Right lung (tissue), 5 donors: Measurements from ENCODE around the gene TTLL5. TPM values are rescaled to one million over a fixed set of nuclear protein-coding genes. Genes with fewer than 3 reads are reported as not detected.

Source experiments
- DNase-seq, 2 donors: peaks; one replicate each; pipeline ENCODE4 v3.0.0-alpha.2; 2013
- polyA plus RNA-seq, 5 donors: library from polyadenylated mRNA; unstranded; fragments of 120-200 nt; gene quantifications; one replicate each; pipeline versions ENCODE4 v1.2.1 to v1.2.3, GENCODE V29; 2013; ENCODE audit warnings: inconsistent platforms in 1 of 5, low replicate concordance in 1 of 5; ENCODE audit not compliant: insufficient read length in 5 of 5, insufficient read depth in 1 of 5

Gene TTLL5
- polyA plus RNA-seq, 5 donors: 36.6 to 47.6 (median 42.1) TPM

DNA sequence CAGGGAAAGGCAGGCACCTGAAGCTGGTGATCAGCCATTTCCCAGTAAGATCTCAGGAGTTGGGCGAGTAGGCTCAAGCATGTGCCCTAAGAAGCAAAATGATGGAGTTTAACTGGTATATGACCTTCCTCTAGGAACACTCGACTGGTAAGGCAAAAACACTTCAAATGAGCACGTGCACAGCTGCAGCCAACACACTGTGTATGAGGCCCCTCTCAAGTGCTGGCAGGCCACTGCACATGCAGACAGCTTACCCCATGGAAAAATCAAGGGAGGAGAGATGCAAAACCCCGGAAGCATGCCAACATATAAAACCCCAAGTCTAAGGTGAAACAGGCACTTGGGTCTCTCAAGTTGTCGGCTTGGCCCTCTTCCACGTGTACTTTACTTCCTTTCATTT, 39.2 kb downstream of the TTLL5 start:
- DNase-seq: no peak

DNA sequence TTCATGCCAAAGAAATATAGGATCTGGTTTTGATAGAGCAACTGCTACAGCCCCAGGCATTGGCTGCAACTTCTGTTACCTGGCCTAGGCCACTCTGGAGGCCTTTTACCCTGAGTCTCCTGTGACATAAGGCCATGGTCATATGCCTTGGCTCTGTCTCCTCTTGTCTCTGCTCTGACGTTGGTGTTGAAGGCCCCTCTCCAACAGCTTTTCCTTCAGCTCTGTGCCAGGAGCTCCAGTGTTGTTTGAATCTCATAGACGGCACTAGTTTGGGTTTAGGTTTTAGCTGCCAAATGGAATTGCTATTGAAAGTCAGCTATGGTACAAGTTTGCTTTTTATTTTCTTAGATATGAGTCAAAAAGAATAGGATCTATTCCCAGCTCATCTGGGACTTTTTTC, 41.1 kb downstream of the TTLL5 start:
- peak in 1 of 2 donors; percentile 39 for DNase-seq

DNA sequence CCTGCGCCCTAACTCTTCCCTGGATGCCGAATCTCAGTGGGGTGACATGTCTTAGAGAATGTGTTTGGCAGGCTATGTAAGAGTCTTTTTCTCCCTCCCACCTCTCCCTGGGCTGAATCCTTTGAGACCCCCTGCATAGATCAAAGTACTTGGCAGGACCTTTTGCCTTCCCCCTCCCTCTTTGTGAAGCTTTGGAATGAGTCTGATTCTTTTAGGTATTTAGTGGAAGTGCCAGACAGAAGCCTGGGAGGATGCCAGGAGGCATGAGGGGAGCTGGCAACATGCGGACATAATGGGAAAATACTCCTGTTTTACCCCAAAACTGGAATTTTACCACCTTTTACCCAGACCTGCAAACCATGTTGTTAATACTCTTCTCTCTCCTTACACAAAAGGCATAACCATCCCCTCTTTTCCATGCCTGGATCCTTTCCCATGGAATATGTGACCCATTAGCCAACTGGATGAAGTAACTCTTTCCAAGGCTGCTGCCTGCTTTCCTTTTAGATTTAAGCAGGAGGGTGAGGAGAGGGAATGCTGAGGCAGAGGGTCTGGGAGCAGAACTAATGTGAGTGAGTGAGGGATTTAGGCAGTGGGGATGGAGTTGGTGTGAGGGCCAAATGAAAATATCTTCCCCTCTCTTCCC, 41.7 kb downstream of the TTLL5 start:
- DNase-seq: peak; percentile 53 to 69

DNA sequence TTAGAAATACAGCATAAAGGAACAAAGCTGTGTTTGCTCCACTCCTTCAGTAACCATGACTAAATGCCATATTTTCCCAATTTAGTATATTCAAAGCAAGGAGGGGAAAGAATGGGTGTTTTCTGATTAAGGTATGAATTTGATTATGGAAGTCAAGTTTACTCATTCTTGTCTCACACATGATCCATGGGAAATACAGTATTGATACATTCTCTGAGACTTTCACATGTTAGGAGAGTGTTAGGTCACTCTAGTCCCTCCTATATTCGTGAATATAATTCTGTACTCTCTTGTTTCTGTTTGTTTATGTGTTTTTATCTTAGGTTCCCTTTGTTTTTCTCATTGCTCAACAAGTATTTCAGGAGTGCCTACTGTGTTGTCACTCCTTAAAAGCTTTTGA, 42.4 kb downstream of the TTLL5 start:
- DNase-seq: no peak

DNA sequence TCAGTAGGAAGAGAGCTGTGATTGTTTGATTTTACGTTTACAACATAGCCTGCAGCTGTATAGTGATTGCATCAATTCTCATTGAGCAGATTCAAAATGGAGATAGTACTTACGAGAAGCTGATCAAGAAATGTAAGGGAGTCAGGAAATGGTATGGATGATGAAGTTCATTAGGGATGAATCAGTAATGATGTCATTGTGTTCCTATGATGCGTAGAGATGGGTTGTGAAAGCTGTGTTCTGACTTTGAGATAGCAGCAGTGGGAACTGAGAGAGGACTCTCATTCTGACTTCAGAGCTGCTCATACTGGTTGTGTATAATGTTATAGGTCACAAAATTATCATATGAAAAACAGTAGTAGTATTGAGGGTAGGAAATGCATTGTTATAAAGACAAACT, 44.0 kb downstream of the TTLL5 start:
- no peak for DNase-seq

DNA sequence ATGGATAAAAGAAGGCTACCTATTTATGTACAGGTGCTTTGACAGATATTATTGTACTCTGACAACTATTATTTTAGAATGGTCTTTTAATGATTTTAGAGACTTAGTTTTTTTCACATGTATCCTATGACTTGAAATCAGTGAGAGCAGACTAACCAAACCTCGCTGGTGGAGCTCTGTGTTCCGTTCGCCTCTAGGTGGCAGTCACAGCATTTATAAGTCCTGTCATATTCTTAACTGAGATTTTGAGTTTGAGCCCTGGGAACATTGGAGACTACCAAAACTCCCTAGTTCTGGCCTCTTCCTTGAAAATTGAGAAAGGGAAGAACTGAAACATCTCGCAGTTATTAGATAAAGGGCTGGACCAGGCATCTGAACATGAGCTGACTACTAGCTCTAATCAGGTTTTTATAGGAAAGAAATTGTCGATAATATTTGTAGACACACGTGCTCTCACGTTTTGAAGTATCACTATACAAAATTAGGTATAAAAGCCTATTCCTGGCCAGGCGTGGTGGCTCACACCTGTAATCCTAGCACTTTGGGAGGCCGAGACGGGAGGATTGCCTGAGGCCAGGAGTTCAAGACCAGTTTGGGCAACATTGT, 48.3 kb downstream of the TTLL5 start:
- DNase-seq: peak; percentile 70 to 80

DNA sequence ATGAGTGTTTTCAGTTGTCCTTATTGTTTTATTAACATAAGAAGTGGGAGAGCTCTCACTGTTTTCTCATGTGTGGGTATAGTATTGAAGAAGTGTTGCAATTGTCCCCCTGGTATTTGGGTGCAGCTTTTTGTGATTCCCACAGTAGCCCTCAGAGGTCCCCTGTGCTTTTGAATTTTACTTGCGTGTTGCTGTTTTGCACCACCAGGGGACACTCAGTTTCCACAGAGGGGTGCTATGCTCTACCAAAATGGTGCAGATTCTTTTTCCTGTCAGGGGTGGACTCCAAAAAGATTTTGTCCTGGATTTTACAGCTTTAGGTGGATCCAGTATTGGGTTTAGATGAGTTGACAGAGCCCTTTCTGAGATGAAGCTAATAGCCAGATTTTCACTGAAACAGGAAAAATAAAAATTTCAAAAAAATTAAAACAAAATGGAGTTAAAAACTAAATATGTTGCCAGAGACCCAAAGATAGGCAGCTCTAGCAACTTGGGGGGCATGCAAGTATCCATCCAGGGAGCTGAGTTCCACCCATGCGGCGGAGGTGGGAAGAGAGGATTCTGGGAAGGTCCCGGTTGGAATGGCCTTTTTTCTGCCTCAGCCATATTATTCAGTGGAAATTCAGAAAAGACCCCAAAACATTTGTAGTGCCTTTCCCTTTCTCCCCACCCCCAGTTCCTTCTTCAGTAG, 50.2 kb downstream of the TTLL5 start:
- DNase-seq: peak; percentile 35 to 53

DNA sequence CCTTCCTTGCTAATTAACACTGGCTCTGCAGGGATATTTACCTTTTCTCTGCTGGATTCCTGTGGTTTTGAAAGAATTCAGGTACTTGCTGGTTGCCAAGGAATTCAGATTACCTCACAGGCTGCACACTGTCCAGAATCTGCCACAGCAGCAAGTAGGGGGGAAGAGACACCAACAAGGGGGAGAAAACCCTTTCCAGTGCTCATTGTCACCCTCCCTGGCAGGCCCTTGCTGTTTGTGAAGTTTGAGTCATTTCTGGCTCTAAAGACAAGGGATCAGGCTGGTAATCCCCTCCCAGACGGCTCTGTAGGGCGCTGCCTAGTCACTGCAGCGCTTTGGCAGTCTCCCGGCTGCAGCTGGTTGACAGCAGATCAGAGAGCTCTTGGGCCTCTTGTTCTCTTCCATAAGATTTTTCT, 50.8 kb downstream of the TTLL5 start:
- DNase-seq: peak; percentile 75 to 81

DNA sequence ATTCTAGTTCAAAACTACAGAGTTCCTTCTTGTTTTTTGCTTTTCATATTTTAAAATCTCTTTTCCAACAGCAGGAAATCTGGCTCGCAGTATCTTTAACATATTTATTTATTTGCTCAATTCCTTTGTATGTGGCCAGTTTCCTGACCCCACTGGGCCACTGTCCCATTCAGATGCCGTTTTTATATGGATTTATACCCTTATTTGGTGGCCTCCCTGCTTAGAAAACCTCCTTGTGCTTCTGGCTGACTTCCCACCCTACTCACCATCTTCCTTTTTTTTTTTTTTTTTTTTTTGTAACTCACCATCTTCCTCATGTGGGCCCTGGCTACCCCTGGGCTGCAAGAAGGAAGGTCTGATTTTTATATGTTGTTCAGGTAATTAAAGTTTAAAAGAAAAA, 53.9 kb downstream of the TTLL5 start:
- DNase-seq: peak in 1 of 2 donors; percentile 47

DNA sequence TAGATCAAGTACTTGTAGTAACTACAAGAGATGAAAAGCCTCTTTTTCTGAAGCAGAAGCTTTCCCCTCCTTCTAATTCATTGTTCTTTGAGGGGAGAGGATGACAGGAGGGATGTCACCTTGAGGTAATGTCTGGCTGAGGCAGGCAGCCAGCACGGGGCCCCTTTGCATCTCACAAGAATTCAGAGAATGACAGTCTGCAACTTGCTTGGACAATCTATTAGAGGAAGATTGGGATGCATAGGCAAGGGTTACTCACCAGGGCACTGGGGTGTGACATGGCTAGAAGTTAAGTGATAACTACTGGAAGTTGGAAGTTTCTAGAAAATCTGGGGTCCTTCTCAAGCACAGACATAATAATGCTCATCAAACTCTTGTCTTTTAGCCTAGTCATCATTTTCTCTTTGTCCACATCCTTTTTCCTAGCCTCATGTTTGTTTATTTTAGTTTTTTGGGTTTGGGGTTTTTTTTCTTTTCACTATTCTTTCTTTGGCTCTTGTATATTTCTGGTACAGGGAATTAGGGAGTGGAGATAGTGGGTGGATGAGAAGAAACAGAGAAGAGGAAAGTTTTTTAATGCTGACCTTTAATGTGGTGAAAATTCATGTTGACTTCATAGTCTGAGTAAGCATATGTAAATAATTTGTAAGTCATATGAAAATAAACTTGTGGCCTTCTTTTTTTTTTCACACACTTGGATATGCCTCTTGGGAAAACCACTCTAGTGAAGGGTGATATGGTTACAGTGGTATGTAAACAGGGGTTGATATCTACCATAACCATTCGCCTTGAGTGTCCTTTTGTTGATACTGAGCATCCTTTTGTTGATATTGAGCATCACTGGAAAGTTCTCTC, 55.1 kb downstream of the TTLL5 start:
- DNase-seq: no peak

DNA sequence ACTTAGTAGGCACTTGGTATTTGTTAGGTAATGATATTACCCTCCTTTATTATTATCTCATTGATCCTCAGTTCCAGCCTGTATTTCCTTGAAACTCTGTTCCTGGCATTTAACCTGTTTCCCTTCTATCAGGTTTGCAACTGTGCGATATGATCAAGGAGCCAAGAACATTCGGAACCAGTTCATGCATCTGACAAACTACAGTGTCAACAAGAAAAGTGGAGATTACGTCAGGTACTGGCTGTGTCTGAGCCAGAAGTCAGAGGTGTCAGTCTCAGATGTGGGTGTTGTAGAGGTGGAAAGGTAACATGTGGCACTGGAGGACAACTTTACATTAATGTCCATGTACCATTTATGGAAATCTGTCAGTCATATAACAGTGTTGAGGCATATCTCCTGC, 56.7 kb downstream of the TTLL5 start:
- no peak for DNase-seq

DNA sequence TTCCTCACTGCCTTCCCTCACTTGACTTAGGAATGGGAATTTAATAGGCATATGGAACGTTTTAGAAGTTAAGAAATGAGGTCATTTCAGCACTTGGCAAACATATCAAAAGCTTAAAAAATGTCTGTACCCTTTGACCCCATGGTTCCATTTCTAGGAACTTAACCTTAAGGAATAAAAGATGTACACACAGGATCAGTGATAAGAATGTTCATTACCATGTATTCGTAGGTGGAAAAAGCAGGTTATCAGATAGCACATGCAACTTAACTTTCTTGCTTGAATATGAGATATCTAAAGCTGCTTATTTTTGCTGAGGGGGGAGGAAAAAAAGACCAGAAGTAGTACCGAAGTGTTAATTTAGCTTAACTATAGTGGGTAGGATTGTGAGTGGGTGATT, 57.2 kb downstream of the TTLL5 start:
- no peak for DNase-seq

DNA sequence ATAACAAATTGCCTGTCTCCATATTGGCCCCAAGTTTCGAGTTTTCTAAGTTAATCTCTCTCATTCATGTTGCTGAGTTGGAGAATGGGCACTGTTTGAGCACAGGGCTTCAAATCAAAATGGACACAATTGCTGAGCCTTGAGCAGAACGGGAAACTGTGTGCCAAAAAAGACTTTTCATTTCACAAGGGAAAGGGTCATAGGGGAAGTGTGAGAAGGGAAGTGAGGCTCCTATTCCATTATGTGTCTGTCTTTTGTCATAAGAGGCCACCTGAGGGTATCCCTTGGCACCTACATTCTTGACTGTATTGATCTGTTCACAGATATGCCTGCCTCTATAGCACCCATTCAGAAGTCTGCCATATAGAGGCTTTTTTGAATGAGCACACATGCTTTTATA, 59.1 kb downstream of the TTLL5 start:
- no peak for DNase-seq

DNA sequence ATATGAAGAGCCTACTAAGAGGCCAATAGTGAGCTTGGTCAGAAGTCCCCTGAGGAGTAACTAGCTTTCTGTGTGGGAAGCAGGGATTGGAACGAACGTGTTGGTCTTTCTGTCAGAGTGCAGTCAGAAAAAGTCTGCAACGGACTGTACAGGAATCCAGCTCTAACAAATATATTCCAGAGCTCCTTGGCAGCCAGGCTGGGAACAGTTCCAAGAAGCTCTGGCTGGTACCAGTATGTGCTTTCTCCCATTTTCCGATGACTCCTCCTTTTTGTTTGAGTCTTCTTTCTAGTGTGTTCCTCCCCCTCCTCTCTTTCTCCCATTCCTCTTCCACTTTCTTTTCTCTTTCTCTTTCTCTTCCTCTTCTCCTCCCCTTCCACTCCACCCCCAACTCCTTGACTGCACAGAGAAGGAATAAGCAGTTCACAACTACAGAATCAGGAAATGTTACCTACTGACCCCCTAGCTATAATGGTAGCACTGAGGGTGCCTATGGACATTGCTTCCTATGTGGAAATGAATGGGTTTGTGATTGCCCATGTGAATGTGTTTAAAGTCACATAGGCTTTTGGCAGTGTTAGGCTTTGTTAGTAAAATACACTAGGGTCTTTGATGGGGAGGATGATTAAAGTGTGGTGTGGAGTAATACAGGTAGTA, 59.9 kb downstream of the TTLL5 start:
- DNase-seq: peak; percentile 68 to 70

DNA sequence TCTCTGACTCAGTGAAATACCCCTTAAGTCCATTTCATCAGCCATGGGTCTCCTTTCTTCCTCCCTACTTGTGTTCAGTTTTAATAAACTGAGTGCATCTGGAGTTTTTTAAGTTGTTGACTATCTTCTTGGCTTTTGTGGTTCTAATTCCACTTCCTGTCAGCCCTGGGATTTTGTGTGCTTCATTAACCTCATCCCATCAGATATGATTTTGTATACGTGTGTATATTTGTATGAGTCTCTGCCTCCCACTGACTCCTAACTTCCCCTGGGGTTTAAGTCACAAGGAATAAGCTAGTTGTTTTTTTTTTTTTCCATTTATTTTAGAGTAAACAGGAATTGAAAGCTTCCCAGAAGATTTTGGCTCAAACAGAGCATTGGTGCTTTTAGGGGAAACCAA, 62.7 kb downstream of the TTLL5 start:
- no peak for DNase-seq

DNA sequence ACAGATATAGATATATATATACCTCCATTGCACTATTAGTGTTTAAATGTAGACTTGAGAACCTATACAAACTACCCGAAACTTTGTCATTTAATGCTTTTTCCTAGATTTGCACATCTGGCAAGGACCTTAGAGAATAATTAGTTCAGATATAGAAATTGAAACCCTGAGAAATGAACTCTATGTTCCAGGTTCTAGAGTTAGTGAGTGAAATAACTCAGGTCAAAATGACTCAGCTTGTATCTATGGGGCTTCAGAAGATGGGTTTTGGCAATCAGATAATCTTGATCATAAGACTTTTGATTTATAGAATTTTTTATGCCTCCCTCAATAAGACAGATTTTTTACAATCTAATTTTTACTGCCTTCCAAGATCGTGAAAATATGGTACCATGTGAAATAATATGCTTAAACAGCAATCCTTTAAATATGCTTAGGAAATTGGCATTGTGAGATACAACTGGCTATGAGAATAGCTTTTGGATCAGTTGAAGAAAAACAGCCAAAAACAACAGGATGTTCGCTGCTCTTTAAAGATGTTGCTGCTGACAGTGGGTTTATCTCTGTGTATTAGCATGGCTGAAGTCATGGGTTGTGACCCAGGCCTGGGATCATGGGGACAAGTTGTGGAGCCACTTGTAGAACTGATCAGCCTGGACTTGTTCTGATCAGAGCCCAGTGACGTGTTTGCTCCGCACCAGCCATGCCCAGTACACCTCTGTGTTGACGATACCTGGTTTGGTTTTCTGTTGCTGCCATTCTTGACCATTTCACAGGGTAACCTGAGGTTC, 63.6 kb downstream of the TTLL5 start:
- DNase-seq: no peak

DNA sequence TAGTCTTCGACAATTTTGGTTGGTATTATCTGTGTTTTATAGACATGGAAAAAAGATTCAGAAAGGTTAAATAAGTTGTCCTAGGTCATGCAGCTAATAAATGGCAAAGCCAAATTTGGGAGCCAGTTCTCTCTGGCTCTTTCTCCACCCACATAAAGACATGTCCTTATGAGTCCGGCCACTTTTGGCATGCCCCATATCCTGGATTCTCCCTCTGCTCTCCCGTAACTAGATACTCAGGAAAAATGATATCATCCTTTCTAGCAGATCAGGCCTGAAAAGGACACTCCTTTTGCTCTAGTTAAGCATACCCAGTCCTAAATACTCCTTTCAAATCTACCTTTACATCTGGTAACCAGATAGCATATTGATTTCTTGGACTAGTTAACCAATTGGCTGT, 64.4 kb downstream of the TTLL5 start:
- no peak for DNase-seq

DNA sequence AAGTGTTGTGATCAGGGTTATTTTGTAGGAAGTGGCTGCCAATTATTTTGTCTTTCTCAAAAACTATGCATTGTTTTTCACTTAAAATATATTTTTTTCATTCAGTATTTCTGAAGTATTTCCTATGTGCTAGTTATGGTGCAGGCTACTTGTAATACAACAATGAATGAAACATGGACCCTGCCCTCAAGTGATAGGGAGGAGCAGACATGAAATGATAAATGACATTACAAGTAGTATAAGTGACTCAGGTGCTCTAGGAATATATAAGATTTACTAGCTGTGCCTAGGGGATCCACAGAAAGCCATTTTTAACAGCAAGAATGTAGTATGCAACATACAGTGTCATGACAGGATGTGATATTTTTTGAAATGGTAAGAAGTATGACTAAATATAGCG, 65.3 kb downstream of the TTLL5 start:
- DNase-seq: no peak

DNA sequence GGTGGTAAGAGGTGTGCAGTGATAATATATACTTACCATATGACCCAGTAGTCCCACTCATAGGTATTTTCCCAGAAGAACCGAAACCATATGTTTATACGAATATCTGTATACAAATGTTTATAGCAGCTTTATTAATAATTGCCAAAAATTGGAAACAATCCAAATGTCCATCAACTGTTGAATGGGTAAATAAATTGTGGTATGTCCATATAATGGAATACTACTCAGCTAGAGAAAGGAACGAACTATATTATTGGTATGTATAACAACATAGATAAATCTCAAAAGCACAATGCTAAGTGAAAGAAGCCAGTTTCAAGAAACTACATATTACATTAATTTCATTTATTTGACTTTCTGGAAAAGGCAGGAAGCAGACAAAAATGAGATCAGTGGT, 66.1 kb downstream of the TTLL5 start:
- no peak for DNase-seq

DNA sequence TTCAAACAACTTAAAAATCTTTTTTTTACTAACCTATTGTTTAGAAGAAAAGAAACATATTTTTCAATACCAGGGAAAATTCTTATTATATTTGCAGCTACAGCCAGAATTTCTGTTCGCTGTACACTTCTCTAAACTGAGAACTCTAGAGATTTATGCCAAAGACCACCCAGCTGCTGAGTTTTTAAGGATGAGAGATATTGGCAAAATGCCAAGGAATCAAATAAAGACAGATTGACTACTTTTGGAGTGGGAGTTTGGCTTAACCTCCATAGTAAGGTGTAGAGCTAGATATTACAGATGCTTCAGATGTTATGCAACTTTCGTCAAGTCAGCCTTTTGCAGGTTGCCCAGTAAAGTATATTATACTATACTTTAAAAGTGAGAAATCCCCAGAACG, 71.8 kb downstream of the TTLL5 start:
- DNase-seq: no peak

DNA sequence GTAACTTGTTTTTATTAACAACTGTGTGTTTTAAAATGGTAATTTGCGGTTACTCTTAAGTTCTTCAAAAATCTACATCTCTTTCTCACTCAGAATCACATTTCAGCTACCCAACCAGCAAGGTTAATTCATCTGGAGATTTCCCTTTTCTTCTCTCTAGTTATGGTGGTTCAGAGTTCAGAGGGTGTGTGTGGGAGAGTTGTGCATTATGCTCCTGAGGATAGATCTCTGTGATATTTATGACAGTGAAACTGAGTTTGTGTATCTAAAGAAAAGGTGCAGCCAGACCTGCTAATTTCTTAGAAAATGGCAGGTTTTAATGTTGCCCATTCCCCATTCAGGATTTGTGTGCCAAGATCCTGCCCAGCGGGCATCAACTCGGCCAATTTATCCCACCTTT, 73.8 kb downstream of the TTLL5 start:
- no peak for DNase-seq
